ENCODE data around the gene IREB2. TPM values are rescaled to one million over a fixed set of nuclear protein-coding genes. Genes with fewer than 3 reads are reported as not detected.
A peak's percentile ranks its signal among the peaks of the same experiment; 100 is the strongest.

IREB2 gene
- total and polyA plus RNA-seq, 2 of the 13 experiments (the other 11 are each of a cell fraction or from before 2014, with no cell fraction given): 24.2 to 30.4 TPM

GRCh38 chr15:78507831-78508160 is 69.8 kb downstream of the IREB2 start (continued):
- TF ChIP-seq, protein P1, sequence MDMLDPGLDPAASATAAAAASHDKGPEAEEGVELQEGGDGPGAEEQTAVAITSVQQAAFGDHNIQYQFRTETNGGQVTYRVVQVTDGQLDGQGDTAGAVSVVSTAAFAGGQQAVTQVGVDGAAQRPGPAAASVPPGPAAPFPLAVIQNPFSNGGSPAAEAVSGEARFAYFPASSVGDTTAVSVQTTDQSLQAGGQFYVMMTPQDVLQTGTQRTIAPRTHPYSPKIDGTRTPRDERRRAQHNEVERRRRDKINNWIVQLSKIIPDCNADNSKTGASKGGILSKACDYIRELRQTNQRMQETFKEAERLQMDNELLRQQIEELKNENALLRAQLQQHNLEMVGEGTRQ (IDR thresholded peaks at IDR 0.05; ENCODE audit: low read depth, low read length): no peak
- TF ChIP-seq, protein P1 (CRISPR knock-in tag; IDR thresholded peaks at IDR 0.05; ENCODE audit: borderline replicate concordance): no peak
- no peak for TF ChIP-seq MAX (IDR thresholded peaks at IDR 0.05)
- TF ChIP-seq ATF5 (CRISPR knock-in tag; IDR thresholded peaks at IDR 0.05; ENCODE audit: low read depth): no peak
- TF ChIP-seq ZNF646 (CRISPR knock-in tag; IDR thresholded peaks at IDR 0.05): no peak
- TF ChIP-seq ZNF253 (CRISPR knock-in tag; IDR thresholded peaks at IDR 0.05; ENCODE audit: borderline replicate concordance): no peak
- no peak for TF ChIP-seq MBNL3 (CRISPR knock-in tag; conservative IDR thresholded peaks at IDR 0.05)
- no peak for TF ChIP-seq ZNF530 (CRISPR knock-in tag; IDR thresholded peaks at IDR 0.05; ENCODE audit: low read depth)
- no peak for TF ChIP-seq RFX5 (IDR thresholded peaks at IDR 0.05; ENCODE audit: low read depth, low read length)
- no peak for TF ChIP-seq ZNF629 (CRISPR knock-in tag; conservative IDR thresholded peaks at IDR 0.05)
- TF ChIP-seq HNF4A (CRISPR knock-in tag; IDR thresholded peaks at IDR 0.05): no peak
- no peak for TF ChIP-seq TOPORS (CRISPR knock-in tag; IDR thresholded peaks at IDR 0.05)
- TF ChIP-seq ZNF639 (CRISPR knock-in tag; conservative IDR thresholded peaks at IDR 0.05): no peak
- 0 out of 2 replicates have a peak, but pooled peaks have one; percentile 46 for TF ChIP-seq BRCA1 (CRISPR knock-in tag; IDR thresholded peaks at IDR 0.05)
- TF ChIP-seq, protein P2, sequence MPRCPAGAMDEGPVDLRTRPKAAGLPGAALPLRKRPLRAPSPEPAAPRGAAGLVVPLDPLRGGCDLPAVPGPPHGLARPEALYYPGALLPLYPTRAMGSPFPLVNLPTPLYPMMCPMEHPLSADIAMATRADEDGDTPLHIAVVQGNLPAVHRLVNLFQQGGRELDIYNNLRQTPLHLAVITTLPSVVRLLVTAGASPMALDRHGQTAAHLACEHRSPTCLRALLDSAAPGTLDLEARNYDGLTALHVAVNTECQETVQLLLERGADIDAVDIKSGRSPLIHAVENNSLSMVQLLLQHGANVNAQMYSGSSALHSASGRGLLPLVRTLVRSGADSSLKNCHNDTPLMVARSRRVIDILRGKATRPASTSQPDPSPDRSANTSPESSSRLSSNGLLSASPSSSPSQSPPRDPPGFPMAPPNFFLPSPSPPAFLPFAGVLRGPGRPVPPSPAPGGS (CRISPR knock-in tag; IDR thresholded peaks at IDR 0.05): no peak
- TF ChIP-seq YY1 (IDR thresholded peaks at IDR 0.05; ENCODE audit: insufficient read depth, insufficient replicate concordance, low read depth, low read length): no peak
- no peak for TF ChIP-seq NFIC (IDR thresholded peaks at IDR 0.05; ENCODE audit: low read length)
- TF ChIP-seq CEBPB (IDR thresholded peaks at IDR 0.05; ENCODE audit: borderline replicate concordance, low read depth, low read length): no peak
- TF ChIP-seq ZBTB21 (CRISPR knock-in tag; IDR thresholded peaks at IDR 0.05): no peak

Data from HepG2 (cell line).